Smooth muscle cell of the brain vasculature (primary cell): ENCODE data around the gene PHC3.
"Not testable (repeated sequence)": the region's sequence is repeated elsewhere in the genome, so short reads cannot be mapped to it uniquely, and the experiment has no call there.

Experiments
- DNase-seq: peaks from one replicate; pipeline ENCODE4 v3.0.0-alpha.2; 2012; ENCODE audit warnings: low read depth, low spot score

The PHC3 gene

DNA sequence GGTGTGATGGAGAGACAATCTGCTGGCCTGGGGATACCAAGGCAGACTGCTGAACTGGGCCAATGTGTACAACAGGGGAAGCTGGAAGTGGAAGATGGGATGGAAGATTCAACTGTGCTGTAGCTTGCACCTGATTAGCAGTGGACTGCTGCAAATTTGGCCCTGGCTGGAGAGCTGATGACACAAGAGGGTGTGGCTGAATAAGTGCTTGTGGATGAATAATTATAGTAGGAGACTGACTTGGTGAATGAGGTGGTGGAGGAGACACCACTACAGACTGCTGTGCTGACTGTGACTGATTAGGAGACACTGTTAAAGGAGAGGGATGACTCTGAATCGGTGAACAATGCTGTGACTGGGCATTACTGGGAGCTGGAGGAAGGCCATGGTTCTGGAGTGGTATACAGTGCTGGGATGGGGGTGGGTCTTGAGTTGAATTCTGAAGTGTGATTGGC, 52.5 kb downstream of the PHC3 start:
- no peak for DNase-seq

DNA sequence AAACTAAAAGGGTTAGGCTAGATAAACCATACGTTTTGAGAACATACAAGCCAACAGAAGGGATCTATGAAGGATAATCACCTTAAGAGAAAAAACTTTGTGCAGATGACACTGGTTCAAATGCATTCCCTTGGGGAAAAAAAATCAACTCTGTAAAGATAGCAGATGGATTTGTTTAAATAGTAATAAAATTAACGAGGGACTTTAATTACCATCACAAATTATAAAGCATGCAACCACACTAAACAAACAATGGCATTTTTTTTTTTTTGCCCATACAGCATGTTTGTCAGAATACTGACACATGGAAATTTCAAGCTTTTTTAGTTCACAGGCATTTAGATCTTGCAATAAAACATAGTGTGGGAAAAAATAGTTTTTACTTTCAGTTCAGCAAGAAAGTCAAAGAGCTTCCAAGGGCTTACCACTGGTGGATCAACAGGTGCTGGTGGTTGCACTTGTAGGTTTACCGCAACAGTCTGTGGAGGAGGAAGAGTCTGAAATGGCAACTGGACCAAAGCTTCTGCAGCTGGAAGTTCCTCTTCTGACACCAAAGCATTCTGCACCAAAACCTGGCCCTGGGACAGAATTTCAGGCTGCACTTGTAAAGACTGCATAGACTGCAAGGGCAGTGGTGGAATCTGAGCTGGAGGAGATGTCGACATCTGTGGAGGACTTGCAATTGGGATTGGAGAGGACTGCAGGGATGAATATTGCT, 53.1 kb downstream of the PHC3 start:
- no peak for DNase-seq

DNA sequence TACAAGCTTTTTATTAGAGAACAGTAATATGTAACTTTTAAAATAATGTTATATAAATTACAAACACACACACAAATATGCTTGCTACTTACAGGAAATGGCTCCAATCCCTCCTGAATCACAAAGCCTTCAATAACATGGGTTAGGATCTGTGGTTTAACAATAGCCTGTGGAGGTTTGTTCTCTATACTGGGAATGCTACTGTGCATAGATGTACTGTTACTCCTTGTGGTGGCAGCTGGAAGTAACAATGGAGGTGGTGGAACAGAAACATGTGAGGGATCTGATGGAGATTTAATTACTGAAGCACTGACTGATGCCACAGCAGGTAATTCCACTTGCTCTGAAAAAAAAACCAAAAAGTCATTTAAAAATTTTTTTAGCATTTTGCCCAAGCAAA, 64.4 kb downstream of the PHC3 start:
- no peak for DNase-seq

DNA sequence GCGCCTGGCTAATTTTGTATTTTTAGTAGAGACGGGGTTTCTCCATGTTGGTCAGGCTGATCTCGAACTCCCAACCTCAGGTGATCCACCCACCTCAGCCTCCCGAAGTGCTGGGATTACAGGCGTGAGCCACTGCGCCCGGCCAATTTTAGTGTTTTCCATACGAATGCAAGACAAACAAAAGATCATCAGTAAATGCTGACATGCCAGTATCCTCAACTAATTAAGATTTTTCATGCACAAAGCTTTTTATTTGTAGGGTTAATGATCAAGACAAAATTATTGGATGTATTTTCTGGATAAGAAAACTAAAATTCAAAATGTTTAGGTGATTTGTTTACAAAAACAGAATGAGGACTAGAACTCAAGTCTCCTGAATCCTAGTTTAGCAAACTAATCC, 67.4 kb downstream of the PHC3 start:
- DNase-seq, result not testable (repeated sequence)

DNA sequence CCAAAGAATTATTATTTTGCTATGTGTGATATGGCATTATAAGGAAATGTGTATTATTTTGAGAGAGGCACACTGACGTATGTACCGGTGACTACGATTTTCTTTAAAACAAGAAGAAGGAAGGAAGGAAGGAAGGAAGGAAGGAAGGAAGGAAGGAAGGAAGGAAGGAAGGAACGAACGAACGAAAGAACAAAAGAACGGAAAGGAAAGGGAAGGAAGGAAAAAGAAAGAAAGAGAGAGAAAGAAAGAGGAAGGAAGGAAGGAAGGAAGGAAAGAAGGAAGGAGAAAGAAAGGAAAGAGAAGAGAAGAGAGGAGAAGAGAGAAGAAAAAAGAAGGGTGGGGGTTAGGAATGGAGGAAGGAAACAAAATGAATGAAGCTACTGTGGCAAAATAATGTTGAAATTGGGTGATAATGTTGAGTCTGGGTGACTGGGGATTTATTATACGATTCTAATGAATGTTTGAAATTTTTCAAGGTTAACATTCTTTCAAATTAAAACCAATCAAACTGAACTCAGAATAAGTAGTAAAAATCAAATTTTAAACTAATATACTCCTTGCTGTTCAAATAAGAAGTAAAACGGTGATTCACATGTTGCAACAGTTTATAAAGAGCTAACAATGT, 70.3 kb downstream of the PHC3 start:
- DNase-seq, result no peak

DNA sequence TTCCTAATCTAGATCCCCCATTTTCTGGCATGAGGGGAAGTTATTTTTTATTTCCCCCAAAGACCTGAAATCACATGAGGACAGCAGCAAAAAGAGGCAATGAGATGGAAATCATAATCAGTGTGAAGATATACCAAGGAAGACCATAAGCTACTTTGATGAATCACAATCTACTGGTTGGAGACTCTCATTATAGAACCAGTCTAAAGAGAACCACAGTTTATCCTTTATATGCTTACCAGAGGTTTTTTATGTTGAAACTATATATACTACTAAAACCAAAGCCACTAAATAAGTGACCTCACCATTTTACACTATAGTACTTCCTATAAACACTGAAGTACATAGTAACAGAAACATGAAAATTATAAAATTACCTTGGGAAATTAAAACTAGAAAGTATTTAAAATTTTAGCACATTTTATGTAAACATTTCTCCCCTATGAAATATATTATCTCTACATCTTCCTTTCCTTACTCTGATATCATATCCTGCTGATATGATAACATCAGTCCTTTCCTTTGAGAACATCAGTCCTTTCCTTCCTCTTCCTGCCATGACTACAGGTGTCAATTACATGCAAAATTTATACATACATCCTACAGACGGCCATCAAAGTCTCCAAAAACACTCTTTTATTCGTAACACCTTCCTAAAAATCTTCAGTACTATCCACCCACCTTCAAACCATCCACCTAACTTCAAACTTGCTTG, 71.8 kb downstream of the PHC3 start:
- DNase-seq, result no peak

DNA sequence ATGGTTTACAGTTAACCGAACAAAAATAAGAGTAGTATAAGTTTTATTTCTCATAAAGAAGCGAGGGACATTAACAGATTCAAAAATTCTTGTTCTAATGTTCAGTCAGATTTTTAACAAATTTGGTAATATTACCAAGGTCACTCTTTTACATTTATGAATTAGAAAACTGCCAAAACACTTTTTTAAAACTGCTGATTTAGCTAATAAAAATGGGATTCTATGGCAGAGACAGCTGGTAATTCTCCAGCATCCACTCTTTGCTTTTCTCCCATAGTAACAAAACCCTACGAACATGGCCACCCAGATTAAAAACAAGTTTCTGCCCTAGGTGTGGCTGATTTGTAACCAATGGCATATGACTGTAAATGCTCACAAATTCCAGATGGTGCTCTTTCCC, 72.6 kb downstream of the PHC3 start:
- no peak for DNase-seq

DNA sequence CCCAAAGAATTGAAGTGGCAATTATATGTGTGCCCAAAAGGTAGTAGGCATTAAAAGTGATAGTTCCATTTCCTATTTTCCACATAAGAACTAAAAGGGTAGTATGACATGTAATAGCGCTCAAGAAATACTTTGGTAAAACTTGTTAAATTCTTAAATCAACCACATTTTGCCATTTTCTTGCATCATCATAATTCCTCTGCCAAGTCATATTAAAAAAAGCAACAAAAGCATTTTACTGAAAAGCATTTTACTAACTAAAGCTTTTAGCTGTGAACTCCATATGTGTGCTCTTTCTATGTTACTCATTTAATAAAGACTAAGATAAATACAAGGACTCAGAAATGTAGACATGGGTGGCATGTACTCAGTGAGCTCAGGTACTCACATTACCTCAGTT, 73.6 kb downstream of the PHC3 start:
- DNase-seq, result no peak

DNA sequence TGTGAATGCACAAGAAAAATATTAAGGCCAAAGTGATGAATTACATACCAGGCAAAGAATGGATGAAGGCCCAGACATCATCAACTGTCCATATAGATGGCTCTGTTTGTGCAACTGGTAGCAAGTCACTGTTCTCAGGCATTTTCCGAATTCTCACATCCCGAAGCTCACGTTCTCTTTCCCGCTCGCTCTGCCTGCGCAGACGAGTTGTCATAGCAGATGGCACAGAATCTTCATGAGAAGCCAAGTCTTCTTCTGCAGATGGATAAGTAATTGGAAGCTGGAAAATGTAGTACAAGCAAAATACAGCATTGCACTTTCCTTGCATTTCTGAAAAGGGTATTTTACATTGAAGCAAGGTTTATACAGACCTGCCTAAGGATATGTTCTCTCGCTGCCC, 79.1 kb downstream of the PHC3 start:
- no peak for DNase-seq

DNA sequence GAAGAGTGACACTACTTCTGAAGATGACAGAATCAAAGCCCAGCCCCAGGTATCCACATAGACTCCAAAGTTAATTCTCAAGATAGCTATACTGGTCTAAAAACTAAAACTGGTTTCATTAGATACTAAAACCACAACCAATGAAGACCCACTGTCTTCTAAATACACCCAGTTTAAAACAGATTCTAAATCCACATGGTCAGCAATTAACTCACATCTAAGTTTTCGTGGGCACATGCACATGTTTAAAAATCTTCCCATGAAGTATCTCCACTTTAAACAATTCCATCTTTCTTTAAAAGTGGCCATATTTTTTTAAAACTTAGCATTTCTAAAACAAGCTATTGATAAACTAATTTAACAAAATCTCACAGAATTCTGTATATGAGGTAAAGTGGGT, 80.6 kb downstream of the PHC3 start:
- DNase-seq, result no peak

DNA sequence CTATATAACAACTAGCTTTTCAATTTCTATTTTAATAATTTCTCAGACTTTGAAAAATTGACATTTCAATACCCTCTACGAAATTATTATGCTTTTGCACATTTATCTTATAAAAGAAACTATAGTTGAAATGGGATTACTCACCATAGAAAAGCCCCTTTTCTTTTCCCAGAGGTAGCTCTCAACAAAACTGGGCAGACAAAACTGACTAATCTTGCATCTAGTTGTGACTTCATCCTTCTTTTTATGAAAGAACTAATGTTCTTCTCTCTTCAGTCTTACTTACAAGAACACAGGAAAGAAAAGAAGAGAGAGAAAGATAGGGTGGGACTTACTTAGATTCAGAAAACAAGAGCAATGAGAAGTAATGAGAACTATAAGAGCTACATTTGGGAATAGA, 82.8 kb downstream of the PHC3 start:
- no peak for DNase-seq

DNA sequence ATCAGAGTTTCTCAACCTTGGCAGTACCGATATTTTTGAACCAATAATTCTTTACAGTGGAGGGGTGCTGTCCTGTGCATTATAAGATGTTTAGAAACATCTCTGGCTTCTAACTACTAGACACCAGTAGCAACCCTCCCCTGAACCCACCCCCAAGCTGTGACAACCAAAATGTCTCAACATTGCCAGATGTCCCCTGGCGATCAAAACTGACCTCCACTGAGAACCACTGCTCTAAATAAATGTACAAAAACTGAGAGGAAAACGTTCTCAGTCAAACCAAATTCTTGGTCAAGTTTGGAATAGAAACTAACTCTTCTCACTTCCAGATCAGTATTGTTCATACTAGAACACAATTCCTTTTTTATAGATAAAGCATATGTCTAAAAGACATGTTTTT, 85.2 kb downstream of the PHC3 start:
- no peak for DNase-seq

DNA sequence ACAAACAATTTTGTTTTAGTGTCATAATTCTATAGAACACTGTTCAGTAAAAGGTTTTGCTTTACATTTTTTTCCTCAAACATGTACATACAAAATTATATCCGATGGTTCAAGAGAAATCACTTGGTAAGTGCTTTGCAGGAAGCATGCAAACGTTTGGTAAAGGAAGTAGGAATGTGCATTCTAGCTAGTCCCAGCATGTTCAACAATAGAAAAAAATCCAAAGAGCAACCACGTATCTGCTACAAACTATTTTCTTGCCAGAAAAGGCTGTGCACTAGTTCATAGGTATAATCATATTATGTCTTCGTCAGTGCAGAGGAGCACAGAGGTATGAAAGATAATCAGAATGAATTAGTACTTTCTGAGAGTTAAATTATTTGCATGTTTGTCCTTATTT, 85.8 kb downstream of the PHC3 start:
- no peak for DNase-seq

DNA sequence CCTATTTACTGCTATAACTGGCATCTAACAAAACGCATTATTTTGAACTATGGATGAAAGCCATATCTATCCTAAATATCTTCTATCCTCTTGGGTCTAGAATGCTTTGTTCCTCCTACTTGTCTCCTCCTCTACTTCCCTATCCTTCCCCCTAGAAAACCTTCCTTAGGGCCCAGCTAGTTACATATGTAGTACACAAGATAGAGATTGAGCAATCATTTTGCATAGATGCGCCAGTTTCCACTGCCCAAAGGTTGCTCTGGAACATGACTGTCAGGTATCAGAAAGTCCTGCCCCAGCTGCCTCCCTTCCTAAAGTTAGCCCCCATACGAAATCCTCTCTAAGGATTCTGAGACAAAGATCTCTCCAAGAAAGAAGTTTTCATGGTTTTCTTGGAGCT, 88.6 kb downstream of the PHC3 start:
- DNase-seq, result no peak

DNA sequence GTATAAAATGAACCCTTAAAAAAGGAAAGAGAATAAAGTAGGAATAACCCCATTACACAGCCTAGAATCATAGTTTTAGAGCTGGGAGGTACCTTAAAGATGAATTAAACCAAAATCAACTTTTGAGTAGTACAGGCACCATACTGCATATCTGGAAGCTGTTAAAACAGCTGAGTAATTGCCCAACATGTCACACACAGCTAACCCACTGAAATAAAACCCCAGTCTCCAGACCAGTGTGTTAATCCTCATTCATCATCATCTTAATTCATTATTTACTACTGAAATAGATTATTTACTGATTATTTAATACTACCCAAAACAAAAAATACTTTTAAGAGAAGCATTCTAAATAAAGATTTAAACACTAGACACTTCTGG, 90.9 kb downstream of the PHC3 start:
- DNase-seq, result no peak

DNA sequence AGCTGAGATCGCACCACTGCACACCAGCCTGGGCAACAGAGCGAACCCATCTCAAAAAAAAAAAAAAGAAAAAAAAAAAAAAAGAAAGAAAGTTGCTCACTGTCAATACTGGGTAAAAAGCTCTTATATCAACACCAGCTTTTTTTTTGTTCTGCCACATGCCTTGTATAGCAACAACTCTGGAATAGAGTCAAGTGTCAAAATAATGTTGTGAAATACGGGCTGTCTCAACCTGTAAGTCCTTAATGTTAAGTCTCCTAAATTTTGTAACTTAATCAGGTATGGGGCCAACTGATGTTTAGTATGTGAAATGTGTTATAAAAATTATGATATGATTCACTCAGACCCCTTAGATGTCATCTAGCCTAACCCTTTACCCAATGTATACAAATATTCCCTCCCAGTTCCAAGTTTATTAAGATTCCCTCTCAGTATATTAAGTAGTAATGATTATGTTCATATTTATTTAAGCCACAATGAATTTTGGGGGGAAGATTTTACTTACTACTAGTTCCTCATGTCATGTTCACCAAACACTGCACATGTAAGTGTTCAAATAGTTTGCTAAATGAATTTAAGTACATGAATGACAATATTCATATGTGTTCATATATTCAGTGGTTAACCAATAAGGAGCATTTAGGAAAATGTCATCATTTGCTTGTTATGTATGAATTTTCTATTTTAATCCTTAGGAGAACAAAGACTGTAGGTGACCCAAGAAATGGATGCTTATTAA, 91.5 kb downstream of the PHC3 start:
- no peak for DNase-seq

DNA sequence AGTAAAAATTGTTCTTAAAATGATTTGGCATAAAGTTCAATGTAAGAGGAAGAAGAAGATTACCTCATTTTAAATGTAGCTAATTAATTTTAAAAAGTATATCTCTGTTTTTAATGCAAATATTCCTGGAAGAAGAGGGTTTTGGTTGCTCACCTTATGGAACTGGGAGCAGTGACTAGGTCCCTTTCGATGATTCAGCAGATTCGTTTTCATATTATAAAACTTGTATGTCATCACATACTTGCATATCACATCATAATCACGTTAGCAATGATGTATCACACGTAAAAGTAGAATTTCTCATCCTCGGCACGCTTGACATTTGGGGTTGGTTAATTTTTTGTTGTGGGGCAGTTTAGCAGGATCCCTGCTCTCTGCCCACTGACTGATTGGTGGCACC, 96.1 kb downstream of the PHC3 start:
- DNase-seq, result no peak

DNA sequence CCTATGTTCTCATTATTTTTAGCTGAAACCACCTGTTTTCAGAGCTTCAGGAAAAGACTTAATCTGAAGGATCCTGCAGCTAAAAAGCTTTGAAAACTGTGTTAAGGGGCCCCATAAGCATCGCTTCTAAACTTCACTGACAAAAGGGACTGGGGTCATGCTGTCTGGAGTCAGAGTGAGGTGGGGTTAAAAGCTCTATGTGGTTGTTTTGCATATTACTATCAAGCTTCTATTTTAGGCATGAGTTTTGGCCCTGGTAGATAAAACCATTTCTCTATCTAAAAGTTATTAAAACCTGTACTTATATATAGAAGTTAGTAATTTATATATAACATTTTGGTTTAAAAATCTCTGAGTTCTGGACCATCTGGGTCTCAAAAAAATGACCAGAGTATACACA, 98.2 kb downstream of the PHC3 start:
- no peak for DNase-seq

DNA sequence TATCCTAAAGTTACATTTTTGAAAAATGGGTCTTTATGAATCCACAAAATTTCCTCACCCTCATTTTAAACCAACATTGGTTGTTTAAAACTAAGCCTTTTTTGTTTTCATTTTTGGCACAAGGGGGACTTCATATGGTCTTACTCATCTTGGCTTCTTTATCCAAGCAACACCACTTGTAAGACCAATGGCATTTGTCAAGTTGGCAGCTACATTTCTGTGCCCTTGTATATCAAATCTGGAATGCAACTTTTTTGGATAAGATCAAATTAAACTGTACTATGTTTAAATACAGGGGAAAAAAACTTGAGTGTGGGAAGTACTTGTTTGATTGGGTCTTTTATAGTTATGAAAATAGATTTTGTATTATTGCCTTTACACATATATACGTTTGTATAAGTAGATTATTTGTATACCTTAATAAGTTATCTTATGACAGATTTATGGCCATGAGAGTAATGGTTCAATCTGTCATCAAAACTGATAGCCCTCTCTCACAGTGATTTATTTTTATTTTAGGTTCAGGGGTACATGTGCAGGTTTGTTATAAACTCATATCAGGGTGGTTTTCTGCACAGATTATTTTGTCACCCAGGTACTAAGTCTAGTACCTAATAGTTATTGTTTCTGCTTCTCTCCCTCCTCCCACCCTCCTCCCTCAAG, 100.3 kb downstream of the PHC3 start:
- no peak for DNase-seq

DNA sequence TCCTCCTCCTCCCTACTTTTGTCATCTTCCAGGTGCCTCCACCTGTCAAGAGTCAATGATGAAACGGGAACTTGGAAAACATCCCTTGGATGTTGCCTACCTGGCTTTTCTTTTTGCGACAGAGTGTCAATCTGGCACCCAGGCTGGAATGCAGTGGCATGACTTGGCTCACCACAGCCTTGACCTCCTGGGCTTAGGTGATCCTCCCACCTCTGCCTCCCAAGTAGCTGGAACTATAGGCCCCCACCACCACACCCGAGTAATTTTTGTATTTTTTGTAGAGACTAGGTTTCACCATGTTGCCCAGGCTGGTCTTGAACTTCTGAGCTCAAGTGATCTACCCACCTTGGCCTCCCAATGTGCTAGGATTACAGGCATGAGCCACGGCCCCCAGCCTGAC, 100.9 kb downstream of the PHC3 start:
- DNase-seq, result no peak

DNA sequence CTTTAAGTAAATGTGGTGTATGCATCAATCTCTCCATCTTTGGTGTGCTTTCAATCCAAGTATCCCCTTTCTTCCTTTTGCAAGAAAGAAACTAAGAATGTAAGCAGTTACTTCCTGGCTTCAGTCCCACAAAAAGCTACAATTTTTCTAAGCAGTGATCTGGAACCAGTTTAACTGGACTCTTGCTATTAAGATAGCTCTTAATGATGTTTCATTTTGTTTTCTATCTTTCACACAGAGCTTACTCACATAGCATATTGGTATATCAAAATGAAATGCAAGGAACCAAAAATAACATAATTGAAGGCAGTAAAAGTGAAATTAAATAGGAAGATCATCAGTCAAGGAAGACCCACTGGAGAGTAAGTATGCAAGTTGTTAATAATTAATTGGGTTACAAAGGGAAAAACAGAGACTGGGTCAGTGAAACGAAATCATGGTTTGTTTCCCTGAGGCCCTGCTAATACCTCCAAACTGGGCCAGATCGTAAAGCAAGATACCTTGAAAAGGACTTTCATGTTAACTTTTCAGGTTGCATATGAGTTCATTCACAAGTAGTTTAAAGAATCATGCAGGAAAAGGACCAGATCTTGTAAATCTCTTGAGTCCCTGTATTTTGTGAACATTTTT, 101.9 kb downstream of the PHC3 start:
- no peak for DNase-seq
